ENCODE data around the gene CBFA2T3.

The CBFA2T3 gene

GRCh38 chr16:89023151-89023551 lies 46.1 kb upstream of the CBFA2T3 start:
- Mint-ChIP-seq H3K4me3 (no peak overlapping the region), H3K4me1 (no peaks in the 10 kb centered on the region), H3K27me3 (ENCODE audit: low read depth, poor library complexity) (peaks cover 39% of the 10 kb centered on the region), H3K9me3 (peaks cover 13% of the 10 kb centered on the region), H3K36me3 (ENCODE audit: low read depth) (no peaks in the 10 kb centered on the region), H3K27ac (peak overlapping the region; percentile 5)
- no peak for DNase-seq
- TF ChIP-seq, protein P1, sequence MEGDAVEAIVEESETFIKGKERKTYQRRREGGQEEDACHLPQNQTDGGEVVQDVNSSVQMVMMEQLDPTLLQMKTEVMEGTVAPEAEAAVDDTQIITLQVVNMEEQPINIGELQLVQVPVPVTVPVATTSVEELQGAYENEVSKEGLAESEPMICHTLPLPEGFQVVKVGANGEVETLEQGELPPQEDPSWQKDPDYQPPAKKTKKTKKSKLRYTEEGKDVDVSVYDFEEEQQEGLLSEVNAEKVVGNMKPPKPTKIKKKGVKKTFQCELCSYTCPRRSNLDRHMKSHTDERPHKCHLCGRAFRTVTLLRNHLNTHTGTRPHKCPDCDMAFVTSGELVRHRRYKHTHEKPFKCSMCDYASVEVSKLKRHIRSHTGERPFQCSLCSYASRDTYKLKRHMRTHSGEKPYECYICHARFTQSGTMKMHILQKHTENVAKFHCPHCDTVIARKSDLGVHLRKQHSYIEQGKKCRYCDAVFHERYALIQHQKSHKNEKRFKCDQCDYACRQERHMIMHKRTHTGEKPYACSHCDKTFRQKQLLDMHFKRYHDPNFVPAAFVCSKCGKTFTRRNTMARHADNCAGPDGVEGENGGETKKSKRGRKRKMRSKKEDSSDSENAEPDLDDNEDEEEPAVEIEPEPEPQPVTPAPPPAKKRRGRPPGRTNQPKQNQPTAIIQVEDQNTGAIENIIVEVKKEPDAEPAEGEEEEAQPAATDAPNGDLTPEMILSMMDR (IDR thresholded peaks at IDR 0.05) = no peak

GRCh38 chr16:89022051-89022836 lies 45.2 kb upstream of the CBFA2T3 start:
- Mint-ChIP-seq H3K4me3 (no peak overlapping the region), H3K27ac (no peak overlapping the region), H3K27me3 (ENCODE audit: low read depth, poor library complexity) (peaks cover 31% of the 10 kb centered on the region), H3K36me3 (ENCODE audit: low read depth) (no peaks in the 10 kb centered on the region), H3K4me1 (no peaks in the 10 kb centered on the region), H3K9me3 (peaks cover 10% of the 10 kb centered on the region)
- TF ChIP-seq, protein P1 (IDR thresholded peaks at IDR 0.05) = no peak
- DNase-seq = no peak

DNA sequence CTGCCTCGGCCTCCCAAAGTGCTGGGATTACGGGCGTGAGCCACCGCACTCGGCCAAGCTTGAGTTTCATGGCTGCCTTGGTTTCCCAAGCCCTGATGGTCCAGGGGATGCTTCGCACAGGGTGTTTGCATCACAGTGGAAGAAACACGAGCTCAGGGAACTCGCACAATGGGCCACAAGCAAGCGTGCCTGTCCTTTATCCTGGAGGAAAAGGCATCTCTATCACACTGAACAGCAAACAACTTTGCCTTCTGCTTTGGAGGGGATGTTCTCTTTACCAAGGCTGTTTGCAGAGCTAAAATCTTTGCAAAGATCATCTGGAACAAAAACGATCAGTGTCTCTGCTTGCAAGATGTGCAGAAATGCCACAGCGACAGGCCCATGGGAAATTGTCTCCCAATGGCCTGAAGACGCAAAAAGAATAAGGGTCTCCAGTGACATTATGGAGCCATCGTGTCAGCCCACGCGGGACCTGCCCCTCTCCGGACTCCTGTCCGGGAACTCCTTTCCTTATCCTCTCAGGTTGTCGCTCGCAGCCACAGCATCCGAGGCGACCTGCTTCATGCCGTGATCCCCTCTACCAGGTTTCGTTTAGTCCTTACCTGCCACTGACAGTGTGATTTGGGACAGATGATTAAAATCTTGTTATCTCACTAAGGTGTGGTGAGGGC lies 44.1 kb upstream of the CBFA2T3 start:
- TF ChIP-seq, protein P1 (IDR thresholded peaks at IDR 0.05) = no peak
- Mint-ChIP-seq H3K9me3 (peaks cover 4% of the 10 kb centered on the region), H3K4me3 (no peak overlapping the region), H3K27me3 (ENCODE audit: low read depth, poor library complexity) (peaks cover 24% of the 10 kb centered on the region), H3K36me3 (ENCODE audit: low read depth) (no peaks in the 10 kb centered on the region), H3K4me1 (no peaks in the 10 kb centered on the region), H3K27ac (no peak overlapping the region)
- DNase-seq = no peak

DNA sequence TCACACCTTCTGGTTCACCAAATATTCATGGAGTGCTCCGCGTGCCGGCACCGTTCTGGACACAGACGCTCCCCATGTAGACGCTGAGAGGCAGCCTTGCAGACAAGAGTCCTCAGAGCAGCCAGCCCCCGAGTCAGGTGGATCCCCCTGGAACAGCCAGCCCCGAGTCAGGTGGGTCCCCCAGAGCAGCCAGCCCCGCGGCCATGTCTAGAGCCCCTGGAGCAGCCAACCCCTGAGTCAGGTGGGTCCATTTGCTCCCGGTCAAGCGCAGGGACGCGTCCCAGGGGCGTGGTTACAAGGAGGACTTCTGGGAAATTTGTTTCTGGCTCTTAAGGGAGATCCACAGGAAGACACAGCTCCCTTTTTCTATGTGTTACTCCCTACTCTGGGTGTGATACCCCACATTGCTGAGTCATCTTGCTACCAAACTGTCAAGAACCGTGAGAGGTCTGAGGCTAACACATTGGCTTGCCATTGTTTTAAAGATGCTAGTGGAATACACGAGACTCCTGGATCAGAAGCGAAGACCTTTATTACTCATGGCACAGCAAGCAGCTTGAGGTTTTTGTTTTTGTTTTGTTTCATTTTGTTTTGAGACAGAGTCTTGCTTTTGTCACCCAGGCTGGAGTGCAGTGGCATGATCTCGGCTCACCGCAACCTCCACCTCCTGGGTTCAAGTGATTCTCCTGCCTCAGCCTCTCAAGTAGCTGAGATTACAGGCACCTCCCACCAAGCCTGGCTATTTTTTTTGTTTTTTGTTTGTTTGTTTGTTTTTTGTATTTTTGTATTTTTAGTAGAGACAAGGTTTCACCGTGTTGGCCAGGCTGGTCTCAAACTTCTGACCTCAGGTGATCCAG lies 43.3 kb upstream of the CBFA2T3 start:
- Mint-ChIP-seq H3K4me1 (no peaks in the 10 kb centered on the region), H3K27ac (no peak overlapping the region), H3K4me3 (no peak overlapping the region), H3K27me3 (ENCODE audit: low read depth, poor library complexity) (peaks cover 20% of the 10 kb centered on the region), H3K9me3 (peaks cover 6% of the 10 kb centered on the region), H3K36me3 (ENCODE audit: low read depth) (no peaks in the 10 kb centered on the region)
- no peak for DNase-seq
- TF ChIP-seq, protein P1 (IDR thresholded peaks at IDR 0.05) = no peak

DNA sequence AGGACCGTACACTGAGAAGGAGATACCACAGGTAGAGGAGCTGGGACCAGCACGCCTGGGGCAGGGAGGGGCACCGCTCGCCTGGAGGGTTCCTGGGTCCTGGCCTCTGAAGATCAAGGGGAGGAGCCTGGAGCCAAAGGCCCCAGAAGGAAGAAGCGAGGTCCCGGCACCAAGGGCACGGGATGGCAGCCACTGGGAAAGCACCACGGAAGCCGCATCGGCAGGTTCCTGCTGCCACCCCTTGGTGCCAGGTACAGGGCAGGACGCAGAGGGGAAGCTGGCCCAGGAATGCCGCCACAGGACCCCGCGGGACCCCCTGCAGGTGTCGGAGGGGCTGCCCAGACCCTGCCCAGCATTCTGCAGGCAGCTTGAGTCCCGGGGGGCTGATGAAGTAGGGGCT lies 42.5 kb upstream of the CBFA2T3 start:
- TF ChIP-seq, protein P1 (IDR thresholded peaks at IDR 0.05) = no peak
- H3K4me3 Mint-ChIP-seq = no peak overlapping the region
- H3K36me3 Mint-ChIP-seq (ENCODE audit: low read depth) = no peaks in the 10 kb centered on the region
- H3K27me3 Mint-ChIP-seq (ENCODE audit: low read depth, poor library complexity) = peaks cover 17% of the 10 kb centered on the region
- DNase-seq = no peak
- no peaks in the 10 kb centered on the region for H3K4me1 Mint-ChIP-seq
- H3K27ac Mint-ChIP-seq = no peak overlapping the region
- H3K9me3 Mint-ChIP-seq = peaks cover 6% of the 10 kb centered on the region

Measured in nephron progenitor cell (in vitro differentiated cells).